ENCODE results near the gene DKC1.

DKC1 gene

DNA sequence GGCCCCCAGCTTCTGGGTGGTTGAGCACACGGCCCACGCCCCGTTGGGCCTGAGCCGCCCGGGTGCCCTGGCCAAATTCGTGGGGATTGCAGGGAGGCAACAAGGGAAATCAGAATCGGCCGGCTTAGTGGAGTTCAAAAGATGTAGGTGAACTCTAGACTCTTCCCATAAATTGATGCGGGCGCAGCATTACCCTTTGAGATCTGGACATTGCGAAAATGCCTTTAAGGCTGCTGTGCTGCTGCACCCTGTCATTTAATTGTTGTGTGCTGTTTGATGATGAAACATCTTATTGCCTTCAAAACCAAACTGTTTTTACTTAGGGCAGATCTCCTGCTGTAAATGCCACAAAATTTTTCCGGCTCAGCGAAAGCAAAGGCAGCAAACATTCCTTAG is 43.0 kb downstream of the DKC1 start:
- Histone ChIP-seq H4K20me1 (ENCODE audit: insufficient read depth, low read length) (no peaks in the 10 kb centered on the region), H3K9me3 (ENCODE audit: low read length) (no peaks in the 10 kb centered on the region), H3K27me3 (ENCODE audit: insufficient read depth, low read length) (no peaks in the 10 kb centered on the region), H3K79me2 (ENCODE audit: insufficient read depth, low read length) (no peaks in the 10 kb centered on the region), H3K4me1 (ENCODE audit: insufficient read depth, low read length, severe bottlenecking) (peaks cover 8% of the 10 kb centered on the region), H3K9me2 (ENCODE audit: low read depth, low read length) (no peaks in the 10 kb centered on the region), H3K9ac (ENCODE audit: low read length) (peak overlapping the region; percentile 52; the same call in 1 of the 2 replicates), H3K4me3 (ENCODE audit: low read depth, low read length, poor library complexity, severe bottlenecking) (peak overlapping the region; percentile 68), H3K27ac (ENCODE audit: low read depth, low read length, poor library complexity, severe bottlenecking) (no peak overlapping the region), H3F3A (ENCODE audit: insufficient read depth, low read length) (no peaks in the 10 kb centered on the region), H3K36me3 (ENCODE audit: insufficient read depth, low read length) (no peaks in the 10 kb centered on the region; the same call in 1 of the 2 replicates), H3K4me2 (ENCODE audit: low read length) (peak overlapping the region; percentile 84), H2AFZ (ENCODE audit: low read length) (peak overlapping the region; percentile 85; the same call in 1 of the 2 replicates)
- TF ChIP-seq EZH2 (IDR thresholded peaks at IDR 0.05; ENCODE audit: borderline replicate concordance, low read length), result no peak
- TF ChIP-seq, protein P1, sequence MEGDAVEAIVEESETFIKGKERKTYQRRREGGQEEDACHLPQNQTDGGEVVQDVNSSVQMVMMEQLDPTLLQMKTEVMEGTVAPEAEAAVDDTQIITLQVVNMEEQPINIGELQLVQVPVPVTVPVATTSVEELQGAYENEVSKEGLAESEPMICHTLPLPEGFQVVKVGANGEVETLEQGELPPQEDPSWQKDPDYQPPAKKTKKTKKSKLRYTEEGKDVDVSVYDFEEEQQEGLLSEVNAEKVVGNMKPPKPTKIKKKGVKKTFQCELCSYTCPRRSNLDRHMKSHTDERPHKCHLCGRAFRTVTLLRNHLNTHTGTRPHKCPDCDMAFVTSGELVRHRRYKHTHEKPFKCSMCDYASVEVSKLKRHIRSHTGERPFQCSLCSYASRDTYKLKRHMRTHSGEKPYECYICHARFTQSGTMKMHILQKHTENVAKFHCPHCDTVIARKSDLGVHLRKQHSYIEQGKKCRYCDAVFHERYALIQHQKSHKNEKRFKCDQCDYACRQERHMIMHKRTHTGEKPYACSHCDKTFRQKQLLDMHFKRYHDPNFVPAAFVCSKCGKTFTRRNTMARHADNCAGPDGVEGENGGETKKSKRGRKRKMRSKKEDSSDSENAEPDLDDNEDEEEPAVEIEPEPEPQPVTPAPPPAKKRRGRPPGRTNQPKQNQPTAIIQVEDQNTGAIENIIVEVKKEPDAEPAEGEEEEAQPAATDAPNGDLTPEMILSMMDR (IDR thresholded peaks at IDR 0.05; ENCODE audit: low read length), result no peak

DNA sequence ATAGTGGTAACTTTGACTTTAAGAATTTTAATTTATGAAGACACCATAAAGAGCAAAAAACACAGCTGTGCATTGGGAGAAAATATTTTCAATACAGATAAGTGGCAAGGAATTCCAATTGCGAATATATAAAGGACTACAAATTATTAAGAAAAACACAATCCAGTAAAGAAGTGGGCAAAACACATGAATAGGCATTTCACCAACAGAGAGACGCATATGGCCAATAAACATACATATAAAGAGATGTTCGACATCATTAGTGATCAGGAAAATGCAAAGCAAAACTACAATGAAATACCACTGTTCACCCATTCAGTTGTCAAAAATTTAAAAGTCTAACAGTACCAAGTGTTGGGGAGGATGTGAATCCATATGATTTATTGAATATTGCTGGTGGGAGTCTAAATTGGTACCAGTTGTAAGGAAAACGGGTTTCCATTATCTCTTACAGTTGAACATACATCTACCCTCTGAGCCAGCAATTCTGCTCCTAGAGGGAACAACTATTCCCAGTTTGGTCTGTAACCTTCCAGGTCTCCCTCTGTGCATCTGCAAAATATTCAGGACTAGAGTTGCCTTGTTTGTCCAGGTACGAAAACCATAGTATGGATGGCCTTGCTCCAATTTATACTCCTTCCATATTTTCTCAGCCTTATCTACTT is 44.3 kb downstream of the DKC1 start:
- H3K36me3 ChIP-seq (ENCODE audit: insufficient read depth, low read length), result no peaks in the 10 kb centered on the region; the same call in 1 of the 2 replicates
- H3K4me3 ChIP-seq (ENCODE audit: low read depth, low read length, poor library complexity, severe bottlenecking), result no peak overlapping the region
- no peaks in the 10 kb centered on the region for H3K9me2 ChIP-seq (ENCODE audit: low read depth, low read length)

DNA sequence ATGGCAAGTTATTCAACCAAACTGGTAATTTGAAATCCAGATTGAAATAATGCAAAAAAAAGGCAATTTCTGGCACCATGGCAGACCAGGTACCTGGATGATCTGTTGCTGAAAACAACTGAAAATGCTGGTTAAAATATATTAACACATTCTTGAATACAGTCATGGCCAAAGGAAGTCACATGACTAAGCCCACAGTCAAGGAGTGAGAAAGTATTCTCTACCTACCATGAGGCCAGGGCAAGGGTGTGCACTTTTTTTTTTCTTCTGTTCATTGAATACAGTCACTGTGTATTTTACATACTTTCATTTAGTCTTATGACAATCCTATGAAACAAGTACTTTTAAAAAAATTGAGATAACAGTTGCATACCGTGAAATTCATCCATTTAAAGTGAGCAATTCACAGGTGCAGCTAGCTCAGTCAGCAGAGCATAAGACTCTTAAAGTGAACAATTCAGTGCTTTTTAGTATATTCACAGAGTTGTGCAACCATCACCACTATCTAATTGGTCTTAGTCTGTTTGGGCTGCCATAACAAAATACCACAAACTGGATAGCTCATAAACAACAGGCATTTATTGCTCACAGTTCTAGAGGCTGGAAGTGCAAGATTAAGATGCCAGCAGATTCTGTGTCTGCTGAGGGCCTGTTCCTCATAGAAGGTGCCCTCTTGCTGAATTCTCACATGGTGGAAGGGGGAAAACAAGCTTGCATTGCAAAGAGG is 47.4 kb downstream of the DKC1 start:
- no peaks in the 10 kb centered on the region for H3K9me3 ChIP-seq (ENCODE audit: low read length)
- H3K9me2 ChIP-seq (ENCODE audit: low read depth, low read length), result no peaks in the 10 kb centered on the region
- H2AFZ ChIP-seq (ENCODE audit: low read length), result no peak overlapping the region
- H3K27me3 ChIP-seq (ENCODE audit: insufficient read depth, low read length), result no peaks in the 10 kb centered on the region
- TF ChIP-seq EZH2 (IDR thresholded peaks at IDR 0.05; ENCODE audit: borderline replicate concordance, low read length), result no peak
- TF ChIP-seq, protein P1 (IDR thresholded peaks at IDR 0.05; ENCODE audit: low read length), result no peak
- no peak overlapping the region for H3K4me3 ChIP-seq (ENCODE audit: low read depth, low read length, poor library complexity, severe bottlenecking)
- H3K9ac ChIP-seq (ENCODE audit: low read length), result no peak overlapping the region
- H3K36me3 ChIP-seq (ENCODE audit: insufficient read depth, low read length), result no peaks in the 10 kb centered on the region; the same call in 1 of the 2 replicates
- peaks cover 4% of the 10 kb centered on the region for H3K4me1 ChIP-seq (ENCODE audit: insufficient read depth, low read length, severe bottlenecking)
- no peaks in the 10 kb centered on the region for H3K79me2 ChIP-seq (ENCODE audit: insufficient read depth, low read length)
- no peak overlapping the region for H3K27ac ChIP-seq (ENCODE audit: low read depth, low read length, poor library complexity, severe bottlenecking)
- no peaks in the 10 kb centered on the region for H4K20me1 ChIP-seq (ENCODE audit: insufficient read depth, low read length)
- no peak overlapping the region for H3K4me2 ChIP-seq (ENCODE audit: low read length)
- H3F3A ChIP-seq (ENCODE audit: insufficient read depth, low read length), result no peaks in the 10 kb centered on the region

More for the DNA sequence above, 44.3 kb downstream of the DKC1 start:
- Histone ChIP-seq H3K9me3 (ENCODE audit: low read length) (no peaks in the 10 kb centered on the region), H3K4me1 (ENCODE audit: insufficient read depth, low read length, severe bottlenecking) (peaks cover 8% of the 10 kb centered on the region), H3K4me2 (ENCODE audit: low read length) (no peak overlapping the region), H4K20me1 (ENCODE audit: insufficient read depth, low read length) (no peaks in the 10 kb centered on the region), H2AFZ (ENCODE audit: low read length) (no peak overlapping the region), H3K27ac (ENCODE audit: low read depth, low read length, poor library complexity, severe bottlenecking) (no peak overlapping the region), H3F3A (ENCODE audit: insufficient read depth, low read length) (no peaks in the 10 kb centered on the region), H3K27me3 (ENCODE audit: insufficient read depth, low read length) (no peaks in the 10 kb centered on the region), H3K79me2 (ENCODE audit: insufficient read depth, low read length) (no peaks in the 10 kb centered on the region), H3K9ac (ENCODE audit: low read length) (no peak overlapping the region)
- TF ChIP-seq, protein P1 (IDR thresholded peaks at IDR 0.05; ENCODE audit: low read length), result no peak
- TF ChIP-seq EZH2 (IDR thresholded peaks at IDR 0.05; ENCODE audit: borderline replicate concordance, low read length), result no peak

Measured in OCI-LY1 (cell line).